Duodenal mucosa (tissue), 2 donors: ENCODE measurements around the gene ALKBH7.

Experiments
- H3K27ac ChIP-seq: one replicate; pipeline ENCODE4 v1.7.0; 2013; ENCODE audit warnings: low read depth, low read length
- H3K27me3 ChIP-seq, 2 donors: one replicate each; pipeline ENCODE4 v1.7.0; 2013; ENCODE audit warnings: low read length in 2 of 2, control low read depth in 1 of 2; ENCODE audit not compliant: insufficient read depth in 2 of 2, control insufficient read depth in 1 of 2
- H3K36me3 ChIP-seq, 2 donors: one replicate each; pipeline ENCODE4 v1.7.0; 2013; ENCODE audit warnings: low read length in 2 of 2, control low read depth in 1 of 2; ENCODE audit not compliant: insufficient read depth in 2 of 2, control insufficient read depth in 1 of 2
- H3K4me1 ChIP-seq, 2 donors: one replicate each; pipeline ENCODE4 v1.7.0; 2013; ENCODE audit warnings: low read length in 2 of 2, control low read depth in 1 of 2; ENCODE audit not compliant: insufficient read depth in 2 of 2, control insufficient read depth in 1 of 2
- H3K4me3 ChIP-seq, 2 donors: one replicate each; pipeline ENCODE4 v1.7.0; 2013; ENCODE audit warnings: low read length in 2 of 2, low read depth in 1 of 2
- H3K9ac ChIP-seq, 2 donors: one replicate each; pipeline ENCODE4 v1.7.0; 2013; ENCODE audit warnings: low read length in 2 of 2, low read depth in 1 of 2
- H3K9me3 ChIP-seq, 2 donors: one replicate each; pipeline ENCODE4 v1.7.0; 2013; ENCODE audit warnings: low read length in 2 of 2, control low read depth in 1 of 2; ENCODE audit not compliant: control insufficient read depth in 1 of 2

ALKBH7 gene

GRCh38 chr19:6364353-6364752 lies 8.2 kb upstream of the ALKBH7 start:
- H3K4me3 ChIP-seq: no peak overlapping the region
- no peak overlapping the region for H3K27ac ChIP-seq
- no peak overlapping the region for H3K9ac ChIP-seq
- no peaks in the 10 kb centered on the region for H3K27me3 ChIP-seq
- H3K9me3 ChIP-seq: no peaks in the 10 kb centered on the region
- peaks cover 10 to 34% of the 10 kb centered on the region in 2 donors for H3K36me3 ChIP-seq
- peaks cover 4 to 6% of the 10 kb centered on the region in 2 donors for H3K4me1 ChIP-seq

GRCh38 chr19:6373096-6373812 lies 660 bp downstream of the ALKBH7 start:
- H3K4me1 ChIP-seq: peaks cover 7 to 14% of the 10 kb centered on the region in 2 donors
- peak overlapping the region; percentile 100 for H3K27ac ChIP-seq
- H3K9ac ChIP-seq: peak overlapping the region; percentile 77 to 89

GRCh38 chr19:6373813-6374108 lies 1.2 kb downstream of the ALKBH7 start:
- Histone ChIP-seq H3K27me3 (no peaks in the 10 kb centered on the region), H3K4me3 (peak overlapping the region; percentile 60 to 67), H3K9me3 (no peaks in the 10 kb centered on the region), H3K9ac (peak overlapping the region; percentile 15 to 59), H3K4me1 (peaks cover 7 to 14% of the 10 kb centered on the region in 2 donors), H3K36me3 (peaks cover 0 to 19% of the 10 kb centered on the region in 2 donors), H3K27ac (no peak overlapping the region)

More at GRCh38 chr19:6373096-6373812, 660 bp downstream of the ALKBH7 start:
- Histone ChIP-seq H3K9me3 (no peaks in the 10 kb centered on the region), H3K36me3 (peaks cover 0 to 20% of the 10 kb centered on the region in 2 donors), H3K4me3 (peak overlapping the region; percentile 84 to 87), H3K27me3 (no peaks in the 10 kb centered on the region)

DNA sequence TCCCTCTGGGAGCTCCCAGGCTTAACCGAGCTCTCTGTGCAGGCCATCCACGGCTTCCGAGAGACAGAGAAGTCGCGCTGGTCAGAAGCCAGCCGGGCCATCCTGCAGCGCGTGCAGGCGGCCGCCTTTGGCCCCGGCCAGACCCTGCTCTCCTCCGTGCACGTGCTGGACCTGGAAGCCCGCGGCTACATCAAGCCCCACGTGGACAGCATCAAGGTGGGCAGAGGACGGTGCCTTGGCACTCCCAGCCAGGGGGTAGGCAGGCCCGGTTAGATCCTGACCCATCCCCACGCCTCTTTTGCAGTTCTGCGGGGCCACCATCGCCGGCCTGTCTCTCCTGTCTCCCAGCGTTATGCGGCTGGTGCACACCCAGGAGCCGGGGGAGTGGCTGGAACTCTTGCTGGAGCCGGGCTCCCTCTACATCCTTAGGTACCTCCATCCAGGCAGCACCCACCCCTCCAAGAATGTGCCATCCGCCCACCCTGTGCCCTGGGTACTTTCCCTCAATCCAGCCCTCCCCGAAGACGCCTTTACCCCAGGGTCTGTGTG lies 1.6 kb downstream of the ALKBH7 start:
- H3K4me1 ChIP-seq: peaks cover 7 to 14% of the 10 kb centered on the region in 2 donors
- H3K27me3 ChIP-seq: no peaks in the 10 kb centered on the region
- no peak overlapping the region for H3K27ac ChIP-seq
- H3K4me3 ChIP-seq: peak overlapping the region in 1 of 2 donors; percentile 60
- H3K9ac ChIP-seq: peak overlapping the region in 1 of 2 donors; percentile 59
- peaks cover 0 to 19% of the 10 kb centered on the region in 2 donors for H3K36me3 ChIP-seq
- no peaks in the 10 kb centered on the region for H3K9me3 ChIP-seq

- Histone ChIP-seq H3K27ac (no peak overlapping the region), H3K9me3 (no peaks in the 10 kb centered on the region), H3K4me3 (no peak overlapping the region), H3K36me3 (peaks cover 4 to 21% of the 10 kb centered on the region in 2 donors), H3K9ac (no peak overlapping the region), H3K4me1 (peaks cover 7 to 14% of the 10 kb centered on the region in 2 donors), H3K27me3 (no peaks in the 10 kb centered on the region)
Observed at GRCh38 chr19:6374711-6375410, 2.3 kb downstream of the ALKBH7 start.

GRCh38 chr19:6375411-6376010 lies 2.9 kb downstream of the ALKBH7 start, which contains the start of gene PSPN:
PSPN (minus strand) TSS chr19:6375933; CDS start chr19:6375849, 84 bp downstream.
- peaks cover 11 to 28% of the 10 kb centered on the region in 2 donors for H3K36me3 ChIP-seq
- no peaks in the 10 kb centered on the region for H3K27me3 ChIP-seq
- H3K27ac ChIP-seq: no peak within 1 kb of the TSS
- H3K4me3 ChIP-seq: no peak within 1 kb of the TSS
- H3K4me1 ChIP-seq: peaks cover 7 to 14% of the 10 kb centered on the region in 2 donors
- H3K9ac ChIP-seq: no peak within 1 kb of the TSS
- H3K9me3 ChIP-seq: no peaks in the 10 kb centered on the region

DNA sequence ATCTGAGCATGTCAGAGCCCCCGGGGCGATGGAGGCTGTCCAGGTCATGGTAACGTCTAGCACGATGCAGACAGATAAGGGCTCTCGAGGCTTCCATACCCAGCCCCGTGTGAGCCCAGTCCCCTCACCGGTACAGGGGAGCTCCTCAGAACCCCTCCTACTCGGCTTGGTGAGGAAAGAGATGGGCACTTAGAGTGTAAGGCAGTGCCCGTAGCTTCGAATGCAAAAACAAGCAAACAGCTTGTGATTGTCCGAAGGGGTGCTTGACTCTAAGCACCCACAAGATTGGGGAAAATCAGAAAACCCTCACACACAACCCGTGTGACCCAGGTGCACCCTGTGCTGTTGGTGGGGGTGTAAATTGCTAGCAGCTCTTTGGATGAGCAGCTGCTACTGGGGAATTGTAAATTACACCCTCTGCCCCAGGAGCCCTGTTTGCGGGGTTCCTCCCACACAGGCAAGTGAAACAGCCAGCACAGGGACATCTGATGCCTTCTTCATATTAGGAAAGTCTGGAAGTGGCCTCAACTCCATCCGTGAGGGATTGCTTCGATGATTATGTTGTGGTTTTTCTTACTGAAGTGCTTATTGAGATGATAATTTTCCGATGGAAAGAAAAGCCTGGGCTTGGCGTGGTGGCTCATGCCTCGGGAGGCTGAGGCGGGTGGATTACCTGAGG lies 4.1 kb downstream of the ALKBH7 start:
- Histone ChIP-seq H3K27ac (no peak overlapping the region), H3K36me3 (peaks cover 12 to 39% of the 10 kb centered on the region in 2 donors), H3K9ac (no peak overlapping the region), H3K4me1 (peaks cover 7 to 14% of the 10 kb centered on the region in 2 donors), H3K9me3 (no peaks in the 10 kb centered on the region), H3K4me3 (no peak overlapping the region), H3K27me3 (no peaks in the 10 kb centered on the region)

GRCh38 chr19:6378041-6378440 lies 5.4 kb downstream of the ALKBH7 start:
- H3K27me3 ChIP-seq: no peaks in the 10 kb centered on the region

GRCh38 chr19:6378486-6378885 lies 5.9 kb downstream of the ALKBH7 start:
- no peak overlapping the region for H3K4me3 ChIP-seq
- H3K27ac ChIP-seq: no peak overlapping the region
- no peak overlapping the region for H3K9ac ChIP-seq
- H3K4me1 ChIP-seq: peaks cover 4 to 8% of the 10 kb centered on the region in 2 donors
- peaks cover 17 to 54% of the 10 kb centered on the region in 2 donors for H3K36me3 ChIP-seq
- no peaks in the 10 kb centered on the region for H3K27me3 ChIP-seq
- no peaks in the 10 kb centered on the region for H3K9me3 ChIP-seq

More at GRCh38 chr19:6378041-6378440, 5.4 kb downstream of the ALKBH7 start:
- H3K9ac ChIP-seq: no peak overlapping the region
- H3K27ac ChIP-seq: no peak overlapping the region
- no peaks in the 10 kb centered on the region for H3K9me3 ChIP-seq
- H3K36me3 ChIP-seq: peaks cover 13 to 49% of the 10 kb centered on the region in 2 donors
- H3K4me3 ChIP-seq: no peak overlapping the region
- H3K4me1 ChIP-seq: peaks cover 4 to 8% of the 10 kb centered on the region in 2 donors
